NCI-H2171 treated with DMSO at 0.1 percent for 48 hours (cell line): ENCODE results near the gene DIPK2B.

Source experiments
- DNase-seq: peaks from one replicate; lab custom pipeline; 2025; lab: John Stamatoyannopoulos, UW

DIPK2B gene, protein sequence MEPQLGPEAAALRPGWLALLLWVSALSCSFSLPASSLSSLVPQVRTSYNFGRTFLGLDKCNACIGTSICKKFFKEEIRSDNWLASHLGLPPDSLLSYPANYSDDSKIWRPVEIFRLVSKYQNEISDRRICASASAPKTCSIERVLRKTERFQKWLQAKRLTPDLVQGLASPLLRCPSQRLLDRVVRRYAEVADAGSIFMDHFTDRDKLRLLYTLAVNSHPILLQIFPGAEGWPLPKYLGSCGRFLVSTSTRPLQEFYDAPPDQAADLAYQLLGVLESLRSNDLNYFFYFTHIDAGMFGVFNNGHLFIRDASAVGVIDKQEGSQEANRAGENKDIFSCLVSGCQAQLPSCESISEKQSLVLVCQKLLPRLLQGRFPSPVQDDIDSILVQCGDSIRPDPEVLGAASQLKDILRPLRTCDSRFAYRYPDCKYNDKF

DNA sequence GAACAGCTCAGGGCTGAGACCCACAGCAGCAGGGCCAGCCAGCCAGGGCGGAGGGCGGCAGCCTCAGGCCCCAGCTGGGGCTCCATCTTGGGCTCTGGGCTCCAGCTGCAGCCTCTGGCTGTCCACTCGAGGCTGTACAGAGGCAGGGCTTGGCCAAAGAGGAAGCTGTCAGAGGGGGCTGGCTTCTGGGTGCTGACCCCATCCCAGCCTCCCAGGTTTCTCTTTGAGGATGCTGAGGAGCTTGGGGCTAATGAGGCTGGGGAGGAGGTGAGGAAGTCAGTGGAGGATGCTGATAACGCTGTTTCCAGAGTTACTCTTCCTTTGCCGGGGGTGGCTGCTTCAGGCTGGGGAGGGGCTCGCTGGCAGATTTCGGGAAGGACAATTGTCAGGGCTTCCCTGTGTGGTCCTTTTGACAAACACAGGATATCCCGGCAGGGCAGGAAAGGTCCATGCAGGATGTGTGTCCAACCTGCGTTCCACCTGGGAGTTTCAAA is at the start of gene DIPK2B:
DIPK2B (minus strand) TSS at position 136 of the 494 bp plus-strand sequence; CDS start at position 86, 50 bp downstream.
- no peak for DNase-seq

- no peak for DNase-seq
These were observed 39.6 kb upstream of the DIPK2B start for GRCh38 chrX:45240301-45240700.

- no peak for DNase-seq
These were observed 37.8 kb upstream of the DIPK2B start for GRCh38 chrX:45238489-45238888.

DNA sequence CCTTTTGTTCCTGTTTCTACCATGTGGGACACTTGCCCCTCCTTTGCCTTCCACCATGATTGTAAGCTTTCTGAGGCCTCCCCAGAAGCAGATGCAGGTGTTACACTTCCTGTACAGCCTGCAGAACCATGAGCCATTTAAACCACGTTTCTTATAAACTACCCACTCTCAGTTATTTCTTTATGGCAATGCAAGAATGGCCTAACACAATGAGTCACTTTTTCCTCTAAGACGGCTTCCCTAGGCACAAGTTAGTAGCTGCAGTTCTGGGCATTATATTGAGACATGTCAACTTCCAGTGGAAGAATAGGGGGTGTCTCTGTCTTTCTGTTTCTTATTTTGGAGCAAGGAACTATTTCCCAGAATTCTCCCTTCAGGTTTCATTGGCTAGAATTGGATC is 32.9 kb upstream of the DIPK2B start:
- no peak for DNase-seq

DNA sequence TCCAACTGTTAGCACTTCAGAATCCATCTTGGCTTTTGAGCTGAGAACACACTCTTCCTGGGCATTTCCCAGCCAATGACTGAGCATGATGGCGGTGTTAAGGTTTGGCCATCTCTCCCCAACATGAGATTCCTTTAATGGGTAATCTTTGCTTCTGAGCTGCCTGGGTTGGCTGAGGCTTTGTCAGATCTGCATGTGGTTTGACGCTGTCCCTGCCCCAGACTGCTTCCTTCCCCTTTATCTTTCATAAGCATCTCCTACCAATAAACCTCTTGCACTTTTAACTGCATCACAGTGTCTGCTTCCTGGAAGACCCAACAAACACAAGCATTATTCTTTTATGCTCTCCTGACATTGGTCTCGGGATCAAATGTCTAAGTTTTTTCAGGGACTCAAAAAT is 31.5 kb upstream of the DIPK2B start:
- no peak for DNase-seq

DNA sequence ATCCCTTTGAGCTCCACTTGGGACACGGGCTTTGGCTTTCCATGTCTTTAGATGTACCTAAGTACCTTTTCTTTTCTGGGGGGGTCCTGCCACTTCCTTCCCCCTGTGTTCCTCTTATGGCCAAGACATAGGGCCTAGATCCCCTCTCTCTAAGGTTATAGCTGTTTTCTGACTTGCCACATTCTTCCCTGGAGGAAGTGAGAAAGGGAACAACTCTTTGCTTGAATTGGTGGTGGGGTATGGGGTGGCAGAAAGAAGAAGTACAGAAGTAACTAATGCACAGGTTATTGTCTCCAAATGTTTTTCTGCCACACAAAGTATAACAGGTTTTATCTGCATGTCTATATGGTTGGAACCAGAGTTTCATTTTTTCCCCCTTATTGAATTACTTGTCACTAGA is 29.7 kb upstream of the DIPK2B start:
- DNase-seq = no peak

DNA sequence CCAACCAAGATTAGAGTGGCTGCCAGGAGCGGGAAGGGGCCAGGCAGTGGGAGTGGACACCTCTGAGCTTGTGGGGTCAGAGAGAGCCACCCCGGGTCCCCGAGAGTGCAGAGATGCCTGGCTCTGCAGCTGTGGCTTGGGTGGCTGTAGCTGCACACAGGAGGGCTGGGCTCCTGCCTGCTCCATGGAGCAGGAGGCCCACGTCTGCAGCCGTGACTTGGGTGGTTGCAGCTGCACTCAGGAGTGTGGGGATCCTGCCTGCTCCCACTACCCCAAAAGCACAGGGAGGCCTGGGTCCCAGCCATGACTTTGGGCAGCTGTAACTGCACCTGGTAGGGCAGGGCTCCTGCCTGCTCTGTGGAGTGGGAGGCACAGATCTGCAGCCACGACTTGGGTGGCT is 28.7 kb upstream of the DIPK2B start:
- DNase-seq = no peak

- DNase-seq = no peak
These were observed 27.4 kb upstream of the DIPK2B start for GRCh38 chrX:45228126-45228525.

- no peak for DNase-seq
These were observed 7.6 kb upstream of the DIPK2B start for GRCh38 chrX:45208121-45208856.

DNA sequence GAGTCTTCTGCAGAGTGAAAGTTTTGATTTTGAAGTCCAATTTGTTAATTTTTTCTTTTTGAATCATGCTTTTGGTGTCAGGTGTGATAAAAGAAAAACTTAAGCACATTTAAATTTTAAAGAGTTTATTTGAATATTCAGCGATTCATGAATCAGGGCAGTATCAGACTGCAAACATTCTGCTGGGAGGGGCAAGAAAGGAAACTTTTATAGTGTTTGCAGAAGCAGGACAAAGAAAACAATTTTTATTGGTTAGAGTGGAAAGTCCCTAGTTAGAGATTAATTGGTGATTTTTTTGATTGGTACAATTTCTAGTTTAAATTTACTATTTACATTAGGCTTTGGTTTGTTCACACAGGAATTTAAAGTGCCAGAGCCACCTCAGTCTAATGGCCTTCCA is 1.5 kb upstream of the DIPK2B start:
- no peak for DNase-seq

DNA sequence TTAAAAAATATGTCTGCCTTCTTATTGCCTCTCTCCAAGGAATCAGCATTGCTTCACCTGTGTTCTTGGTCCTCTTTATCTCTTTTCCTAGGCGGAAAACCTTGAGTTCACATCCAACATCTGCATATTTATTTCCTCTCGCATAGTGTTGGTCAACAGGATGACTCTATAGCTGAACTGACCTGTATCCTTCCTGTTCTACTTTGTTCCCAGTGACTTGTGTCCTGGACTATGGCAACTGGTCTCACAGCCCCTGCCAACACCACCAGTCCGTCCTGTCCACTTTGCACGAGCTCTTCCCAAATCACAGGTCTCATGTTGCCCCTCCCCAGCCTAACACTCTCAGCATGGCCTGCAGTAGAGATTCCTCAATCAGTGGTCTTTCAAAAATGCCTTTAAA is 2.0 kb downstream of the DIPK2B start:
- no peak for DNase-seq

- no peak for DNase-seq
These were observed 2.4 kb downstream of the DIPK2B start for GRCh38 chrX:45198301-45198700.

DNA sequence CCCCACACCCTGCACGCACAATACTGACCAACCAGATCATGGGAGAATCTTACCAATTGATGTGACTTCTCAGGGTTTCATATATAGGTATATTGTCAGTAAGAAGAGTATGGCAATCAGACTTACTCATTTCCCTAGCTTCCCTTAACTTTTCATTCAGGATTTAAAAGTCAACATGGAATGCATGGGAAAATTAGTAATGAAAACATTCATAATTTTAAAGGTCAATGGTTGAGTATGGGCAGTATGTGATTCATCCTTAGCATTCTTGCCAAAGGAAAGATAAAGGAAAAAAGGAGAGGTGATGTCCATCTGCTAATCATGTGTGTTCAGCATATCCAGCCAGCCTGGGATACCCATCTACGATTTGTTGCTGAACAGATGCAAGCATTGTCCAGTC is 4.0 kb downstream of the DIPK2B start:
- no peak for DNase-seq

GRCh38 chrX:45191820-45192409 is 8.8 kb downstream of the DIPK2B start:
- no peak for DNase-seq

DNA sequence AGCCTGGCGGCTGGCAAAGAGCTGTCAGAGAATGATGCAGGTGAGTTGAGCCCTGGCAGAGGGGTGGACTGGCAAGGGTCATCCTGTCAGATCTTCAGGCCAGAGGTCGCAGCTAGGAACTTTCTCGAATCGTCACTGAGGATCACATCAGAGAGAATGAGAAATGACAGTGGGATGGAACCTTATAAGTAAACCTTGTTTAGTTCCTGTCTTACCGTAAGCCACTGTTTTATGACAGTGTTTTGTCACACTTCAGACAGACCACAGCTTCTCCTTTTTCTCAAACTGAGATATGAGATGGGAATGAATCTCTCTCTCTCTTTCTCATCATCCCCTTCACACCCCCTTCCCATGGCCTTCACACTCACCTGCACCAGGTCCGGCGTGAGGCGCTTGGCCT is 9.3 kb downstream of the DIPK2B start:
- DNase-seq = no peak

- no peak for DNase-seq
These were observed 12.9 kb downstream of the DIPK2B start for GRCh38 chrX:45187731-45188130.

GRCh38 chrX:45186643-45187026 is 14.0 kb downstream of the DIPK2B start:
- DNase-seq = no peak

- no peak for DNase-seq
These were observed 16.5 kb downstream of the DIPK2B start for GRCh38 chrX:45184211-45184610.

GRCh38 chrX:45172890-45173289 is 27.8 kb downstream of the DIPK2B start:
- no peak for DNase-seq

DNA sequence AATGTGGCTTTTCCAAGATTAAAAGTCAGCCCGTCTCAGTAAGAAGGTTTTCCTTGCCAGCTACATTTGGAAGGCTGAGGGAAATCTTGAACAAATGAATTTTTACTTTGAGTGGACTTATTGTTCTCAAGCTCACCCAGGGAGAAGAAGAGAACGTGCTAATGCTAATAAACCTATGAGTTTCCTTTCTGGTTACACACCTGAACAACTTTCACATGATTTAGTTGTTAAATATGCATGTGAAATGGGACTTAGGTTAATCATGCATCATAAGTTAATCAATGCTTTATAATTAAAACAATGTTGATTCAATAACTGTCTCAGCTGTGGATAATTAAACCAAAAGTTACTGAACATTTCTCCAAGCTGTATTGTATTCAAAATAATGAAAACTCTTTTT is 33.9 kb downstream of the DIPK2B start:
- DNase-seq = no peak

GRCh38 chrX:45165726-45166125 is 35.0 kb downstream of the DIPK2B start:
- no peak for DNase-seq

DNA sequence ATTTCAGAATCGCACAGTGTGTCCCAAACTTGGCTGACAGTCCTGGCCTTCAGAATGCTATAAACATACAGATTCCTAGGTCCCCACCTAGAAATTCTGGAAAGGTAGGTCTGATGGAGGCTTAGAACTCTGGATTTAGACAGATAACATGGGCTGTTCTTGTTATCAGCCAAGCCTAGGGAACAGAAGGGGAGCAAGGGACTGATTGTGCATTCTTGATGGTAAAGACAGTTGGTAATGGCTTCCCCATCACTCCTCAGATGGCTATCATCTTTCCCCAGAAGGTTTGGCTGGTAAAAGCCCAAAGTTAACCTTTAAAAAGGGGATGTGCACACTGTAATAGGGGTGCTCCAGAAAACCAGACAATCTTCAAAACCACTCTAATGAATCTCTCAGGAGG is 35.7 kb downstream of the DIPK2B start:
- DNase-seq = no peak
